ENCODE results near the gene ASB3. TPM values are rescaled to one million over a fixed set of nuclear protein-coding genes. Genes with fewer than 3 reads are reported as not detected.

The ASB3 gene
- total RNA-seq, 1 donor from 2014 or later = 25.2 TPM

- Mint-ChIP-seq H3K27me3 (ENCODE audit: unreplicated experiment) (no peaks in the 10 kb centered on the region), H3K27ac (ENCODE audit: unreplicated experiment) (no peak overlapping the region), H3K4me1 (ENCODE audit: unreplicated experiment) (no peaks in the 10 kb centered on the region), H3K36me3 (ENCODE audit: low read depth, unreplicated experiment) (peaks cover 18% of the 10 kb centered on the region), H3K9me3 (ENCODE audit: unreplicated experiment) (no peaks in the 10 kb centered on the region), H3K4me3 (ENCODE audit: unreplicated experiment) (no peak overlapping the region)
- no peak for TF ChIP-seq CTCF (IDR thresholded peaks at IDR 0.05; ENCODE audit: unreplicated experiment)
- no peak for DNase-seq (ENCODE audit: low spot score)
These were observed 91.2 kb downstream of the ASB3 start for GRCh38 chr2:53695575-53695974.

- H3K9me3 Mint-ChIP-seq (ENCODE audit: unreplicated experiment) = no peaks in the 10 kb centered on the region
- H3K4me1 Mint-ChIP-seq (ENCODE audit: unreplicated experiment) = no peaks in the 10 kb centered on the region
- no peak overlapping the region for H3K27ac Mint-ChIP-seq (ENCODE audit: unreplicated experiment)
- TF ChIP-seq CTCF (IDR thresholded peaks at IDR 0.05; ENCODE audit: unreplicated experiment) = no peak
- no peaks in the 10 kb centered on the region for H3K27me3 Mint-ChIP-seq (ENCODE audit: unreplicated experiment)
- H3K4me3 Mint-ChIP-seq (ENCODE audit: unreplicated experiment) = no peak overlapping the region
- DNase-seq (ENCODE audit: low spot score) = no peak
- peaks cover 12% of the 10 kb centered on the region for H3K36me3 Mint-ChIP-seq (ENCODE audit: low read depth, unreplicated experiment)
These were observed 92.5 kb downstream of the ASB3 start for GRCh38 chr2:53694096-53694771.

GRCh38 chr2:53690876-53691275, 95.9 kb downstream of the ASB3 start:
- DNase-seq (ENCODE audit: low spot score) = no peak
- Mint-ChIP-seq H3K27ac (ENCODE audit: unreplicated experiment) (no peak overlapping the region), H3K9me3 (ENCODE audit: unreplicated experiment) (no peaks in the 10 kb centered on the region), H3K4me1 (ENCODE audit: unreplicated experiment) (no peaks in the 10 kb centered on the region), H3K36me3 (ENCODE audit: low read depth, unreplicated experiment) (no peaks in the 10 kb centered on the region), H3K4me3 (ENCODE audit: unreplicated experiment) (no peak overlapping the region), H3K27me3 (ENCODE audit: unreplicated experiment) (no peaks in the 10 kb centered on the region)
- no peak for TF ChIP-seq CTCF (IDR thresholded peaks at IDR 0.05; ENCODE audit: unreplicated experiment)

GRCh38 chr2:53672881-53673522, 113.8 kb downstream of the ASB3 start:
- Mint-ChIP-seq H3K4me1 (ENCODE audit: unreplicated experiment) (no peaks in the 10 kb centered on the region), H3K36me3 (ENCODE audit: low read depth, unreplicated experiment) (peaks cover 4% of the 10 kb centered on the region), H3K4me3 (ENCODE audit: unreplicated experiment) (no peak overlapping the region), H3K9me3 (ENCODE audit: unreplicated experiment) (no peaks in the 10 kb centered on the region), H3K27ac (ENCODE audit: unreplicated experiment) (no peak overlapping the region), H3K27me3 (ENCODE audit: unreplicated experiment) (no peaks in the 10 kb centered on the region)
- no peak for TF ChIP-seq CTCF (IDR thresholded peaks at IDR 0.05; ENCODE audit: unreplicated experiment)
- DNase-seq (ENCODE audit: low spot score) = no peak

- no peak overlapping the region for H3K4me3 Mint-ChIP-seq (ENCODE audit: unreplicated experiment)
These were observed 116.4 kb downstream of the ASB3 start for GRCh38 chr2:53670331-53670730.

More at GRCh38 chr2:53670331-53670730, 116.4 kb downstream of the ASB3 start:
- H3K36me3 Mint-ChIP-seq (ENCODE audit: low read depth, unreplicated experiment) = peaks cover 4% of the 10 kb centered on the region
- no peak for TF ChIP-seq CTCF (IDR thresholded peaks at IDR 0.05; ENCODE audit: unreplicated experiment)
- DNase-seq (ENCODE audit: low spot score) = no peak
- no peaks in the 10 kb centered on the region for H3K27me3 Mint-ChIP-seq (ENCODE audit: unreplicated experiment)
- H3K9me3 Mint-ChIP-seq (ENCODE audit: unreplicated experiment) = no peaks in the 10 kb centered on the region
- H3K27ac Mint-ChIP-seq (ENCODE audit: unreplicated experiment) = no peak overlapping the region
- no peaks in the 10 kb centered on the region for H3K4me1 Mint-ChIP-seq (ENCODE audit: unreplicated experiment)
